Esophagus muscularis mucosa (tissue), 4 donors: ENCODE data around the gene POLE. TPM values are rescaled to one million over a fixed set of nuclear protein-coding genes. Genes with fewer than 3 reads are reported as not detected.

Experiments used
- DNase-seq: peaks from one replicate; pipeline ENCODE4 v3.0.0-alpha.2; 2017; ENCODE audit errors: extremely low spot score
- H3K27ac ChIP-seq, 4 donors: fragments of 200-600 bp; sonication (generic); replicated peaks in 1 of 4; 1 replicate in 3 of 4; 2 replicates in 1 of 4; pipeline ENCODE4 v1.5.1; 2016 to 2019; ENCODE audit warnings: mild to moderate bottlenecking in 1 of 4
- H3K27me3 ChIP-seq, 4 donors: fragments of 200-600 bp; sonication (generic); one replicate each; pipeline versions ENCODE4 v1.5.1 to v1.6.0; 2016 to 2019
- H3K36me3 ChIP-seq, 4 donors: fragments of 200-600 bp; sonication (generic); one replicate each; pipeline ENCODE4 v1.5.1; 2016 to 2019
- H3K4me1 ChIP-seq, 4 donors: fragments of 200-600 bp; sonication (generic); one replicate each; pipeline ENCODE4 v1.5.1; 2016 to 2019
- H3K4me3 ChIP-seq, 4 donors: fragments of 200-600 bp; sonication (generic); 1 replicate in 2 of 4; 2 replicates in 2 of 4; pipeline ENCODE4 v1.5.1; 2016 to 2019; ENCODE audit warnings: mild to moderate bottlenecking in 4 of 4, moderate library complexity in 1 of 4
- H3K9me3 ChIP-seq, 4 donors: fragments of 200-600 bp; sonication (generic); 1 replicate in 3 of 4; 2 replicates in 1 of 4; pipeline ENCODE4 v1.5.1; 2016 to 2019
- CTCF ChIP-seq, 3 experiments: fragments of 200-600 bp in 2 of 3; fragments of 450-650 bp in 1 of 3; sonication (generic) in 2 of 3; IDR thresholded peaks; one replicate each; pipeline ENCODE4 v1.5.1; 2017 to 2019; ENCODE audit warnings: antibody characterized with exemption in 3 of 3, mild to moderate bottlenecking in 2 of 3, moderate library complexity in 1 of 3
- EP300 ChIP-seq: sonication (generic); formaldehyde crosslinking; IDR thresholded peaks from one replicate; pipeline ENCODE4 v1.6.1; 2017; ENCODE audit warnings: antibody characterized with exemption
- POLR2A ChIP-seq: fragments of 450-650 bp; IDR thresholded peaks from one replicate; pipeline ENCODE4 v1.6.1; 2017; ENCODE audit warnings: antibody characterized with exemption, moderate library complexity, mild to moderate bottlenecking, low read depth
- POLR2AphosphoS5 ChIP-seq, 2 donors: sonication (generic); formaldehyde crosslinking; IDR thresholded peaks; one replicate each; pipeline ENCODE4 v1.6.1; 2017; ENCODE audit warnings: antibody characterized with exemption in 2 of 2
- WGBS: methylation state at CpG from one replicate; pipeline ENCODE4 v1.1.5; 2018; 5-methylcytosine and 5-hydroxymethylcytosine counted together
- intact Hi-C: fragments of 100-400 bp; cut with DNase I; formaldehyde crosslinking; loops from one replicate; pipeline ENCODE4 v1.15.1; 2023
- total RNA-seq, 4 donors: library from RNA; depleted of rRNA; stranded (reverse); fragments of >200 nt; gene quantifications; one replicate each; pipeline versions ENCODE4 v1.1.0 to v1.2.1, GENCODE V29; 2016

The POLE gene
- total RNA-seq, 4 donors from 2014 or later, result 17.2 to 32.4 (median 24.8) TPM

- no peak for DNase-seq
- intact Hi-C loops, result no loop called here
- Histone ChIP-seq H3K4me3 (no peak overlapping the region), H3K27ac (no peak overlapping the region), H3K27me3 (no peaks in the 10 kb centered on the region), H3K9me3 (no peaks in the 10 kb centered on the region), H3K36me3 (peaks cover 14 to 97% (median 83%) of the 10 kb centered on the region in 4 donors), H3K4me1 (peaks cover 0 to 34% (median 22%) of the 10 kb centered on the region in 4 donors)
- 75% methylated on average over 9 of the region's 11 CpGs for WGBS
- TF ChIP-seq POLR2AphosphoS5 (IDR thresholded peaks at IDR 0.05) (no peak), EP300 (no peak)
Measured at GRCh38 chr12:132578118-132578517, 109.0 kb downstream of the POLE start.

GRCh38 chr12:132577191-132577920 is 109.8 kb downstream of the POLE start:
- WGBS, result 93% methylated on average over 8 of the region's 22 CpGs

GRCh38 chr12:132576701-132577100 is 110.4 kb downstream of the POLE start:
- H3K36me3 ChIP-seq, result peaks cover 14 to 97% (median 85%) of the 10 kb centered on the region in 4 donors
- H3K9me3 ChIP-seq, result no peaks in the 10 kb centered on the region
- H3K27me3 ChIP-seq, result no peaks in the 10 kb centered on the region
- TF ChIP-seq EP300, result no peak
- TF ChIP-seq POLR2A, result no peak
- TF ChIP-seq CTCF (IDR thresholded peaks at IDR 0.05), result no peak
- TF ChIP-seq POLR2AphosphoS5 (IDR thresholded peaks at IDR 0.05), result no peak
- H3K4me3 ChIP-seq, result no peak overlapping the region
- no peak for DNase-seq
- peaks cover 0 to 27% (median 19%) of the 10 kb centered on the region in 4 donors for H3K4me1 ChIP-seq
- intact Hi-C loops, result no loop called here
- no peak overlapping the region for H3K27ac ChIP-seq
- 93% methylated on average over 5 of the region's 12 CpGs for WGBS

More at GRCh38 chr12:132577191-132577920, 109.8 kb downstream of the POLE start:
- Histone ChIP-seq H3K9me3 (no peaks in the 10 kb centered on the region), H3K36me3 (peaks cover 14 to 97% (median 84%) of the 10 kb centered on the region in 4 donors), H3K4me3 (no peak overlapping the region), H3K27me3 (no peaks in the 10 kb centered on the region), H3K4me1 (peaks cover 0 to 30% (median 22%) of the 10 kb centered on the region in 4 donors), H3K27ac (no peak overlapping the region)
- no peak for DNase-seq
- intact Hi-C loops, result no loop called here
- no peak for TF ChIP-seq POLR2A
- TF ChIP-seq POLR2AphosphoS5 (IDR thresholded peaks at IDR 0.05), result no peak
- no peak for TF ChIP-seq CTCF (IDR thresholded peaks at IDR 0.05)
- TF ChIP-seq EP300, result no peak

- peaks cover 0 to 16% (median 15%) of the 10 kb centered on the region in 4 donors for H3K4me1 ChIP-seq
- WGBS, result 90% methylated on average over 2 of the region's 11 CpGs
- intact Hi-C loops, result no loop called here
- H3K9me3 ChIP-seq, result no peaks in the 10 kb centered on the region
- H3K27ac ChIP-seq, result no peak overlapping the region
- peaks cover 20 to 97% (median 85%) of the 10 kb centered on the region in 4 donors for H3K36me3 ChIP-seq
- TF ChIP-seq POLR2A (no peak), POLR2AphosphoS5 (IDR thresholded peaks at IDR 0.05) (no peak), EP300 (no peak), CTCF (IDR thresholded peaks at IDR 0.05) (no peak)
- no peaks in the 10 kb centered on the region for H3K27me3 ChIP-seq
- H3K4me3 ChIP-seq, result no peak overlapping the region
- DNase-seq, result no peak
Measured at GRCh38 chr12:132575661-132576060, 111.5 kb downstream of the POLE start.

- 94% methylated on average over 19 of the region's 39 CpGs for WGBS
- Histone ChIP-seq H3K27ac (no peak overlapping the region), H3K27me3 (no peaks in the 10 kb centered on the region), H3K4me3 (no peak overlapping the region), H3K9me3 (no peaks in the 10 kb centered on the region), H3K36me3 (peaks cover 20 to 97% (median 86%) of the 10 kb centered on the region in 4 donors), H3K4me1 (peaks cover 0 to 10% (median 9%) of the 10 kb centered on the region in 4 donors)
- TF ChIP-seq POLR2A (no peak), POLR2AphosphoS5 (IDR thresholded peaks at IDR 0.05) (no peak), EP300 (no peak), CTCF (IDR thresholded peaks at IDR 0.05) (no peak)
- intact Hi-C loops, result no loop called here
- DNase-seq, result no peak
Measured at GRCh38 chr12:132574271-132574996, 112.7 kb downstream of the POLE start.
